NCI-H128 (cell line): ENCODE results near the gene CTU2.

ENCODE experiments used
- DNase-seq: peaks from one replicate; lab custom pipeline; 2025; ENCODE audit not compliant: unreplicated experiment; lab: John Stamatoyannopoulos, UW

The CTU2 gene

DNA sequence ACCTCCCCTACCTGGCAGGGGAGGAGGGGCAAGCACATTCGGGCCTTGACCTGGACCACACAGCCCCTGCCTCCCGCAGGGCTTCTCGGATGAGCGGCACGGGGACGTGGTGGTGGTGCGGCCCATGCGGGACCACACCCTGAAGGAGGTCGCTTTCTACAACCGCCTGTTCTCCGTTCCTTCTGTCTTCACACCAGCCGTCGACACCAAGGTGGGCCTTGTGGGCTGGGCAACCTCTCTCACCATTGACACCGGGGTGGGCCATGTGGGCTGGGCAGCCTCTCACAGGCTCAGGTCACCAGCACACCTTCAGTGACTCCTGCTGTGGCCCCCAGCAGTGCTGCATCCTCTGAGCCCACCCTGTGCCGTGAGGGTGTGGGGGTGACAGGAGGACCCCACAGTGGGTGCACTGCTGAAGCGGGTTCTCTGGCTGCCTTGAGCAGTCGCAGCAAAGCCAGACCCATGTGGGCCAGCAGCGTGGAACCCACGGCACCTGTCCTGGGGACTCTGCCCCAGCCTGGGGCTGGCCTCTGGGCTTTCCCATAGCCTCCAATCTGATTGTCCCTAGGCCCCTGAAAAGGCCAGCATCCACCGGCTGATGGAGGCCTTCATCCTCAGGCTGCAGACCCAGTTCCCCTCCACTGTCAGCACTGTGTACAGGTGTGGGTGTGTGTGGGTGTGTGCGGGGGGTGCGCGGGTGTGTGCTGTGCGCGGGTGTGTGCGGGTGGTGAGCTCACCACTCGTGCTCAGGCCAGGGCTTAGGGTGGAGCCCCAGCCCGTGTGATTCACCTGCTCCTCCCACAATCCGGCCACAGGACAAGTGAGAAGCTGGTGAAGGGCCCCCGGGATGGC is 7.5 kb downstream of the CTU2 start:
- no peak for DNase-seq

DNA sequence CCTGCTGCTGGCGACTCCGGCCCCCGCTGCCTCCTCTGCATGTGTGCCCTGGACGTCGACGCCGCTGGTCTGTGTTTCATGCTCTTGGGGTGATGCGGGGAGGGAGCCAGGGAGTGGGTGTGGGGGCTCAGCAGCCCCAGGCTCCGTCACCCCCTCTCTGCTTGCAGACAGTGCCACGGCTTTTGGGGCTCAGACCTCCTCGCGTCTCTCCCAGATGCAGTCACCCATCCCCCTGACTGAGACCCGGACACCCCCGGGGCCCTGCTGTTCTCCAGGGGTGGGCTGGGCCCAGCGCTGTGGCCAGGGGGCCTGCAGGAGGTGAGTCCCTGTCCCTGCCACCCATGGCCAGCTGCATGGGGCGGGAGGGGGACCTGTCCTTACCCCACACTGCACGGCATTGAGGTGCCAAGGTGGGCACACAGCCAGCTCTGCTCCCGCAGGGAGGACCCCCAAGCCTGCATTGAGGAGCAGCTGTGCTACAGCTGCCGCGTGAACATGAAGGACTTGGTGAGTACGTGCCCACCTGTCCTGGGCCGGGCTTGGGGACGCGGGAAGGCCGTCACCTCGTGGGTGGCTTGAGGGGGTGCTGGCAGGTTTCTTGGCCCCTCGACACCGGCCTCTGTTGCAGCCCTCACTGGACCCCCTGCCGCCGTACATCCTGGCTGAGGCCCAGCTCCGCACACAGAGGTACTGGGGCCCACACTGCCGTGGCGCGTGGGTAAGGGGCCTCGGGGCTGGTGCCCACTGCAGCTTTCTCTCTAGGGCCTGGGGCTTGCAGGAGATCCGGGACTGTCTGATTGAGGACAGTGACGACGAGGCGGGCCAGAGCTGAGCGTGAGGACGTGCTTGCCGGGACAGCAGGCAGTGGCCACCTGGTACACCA is 8.4 kb downstream of the CTU2 start:
- DNase-seq: no peak

DNA sequence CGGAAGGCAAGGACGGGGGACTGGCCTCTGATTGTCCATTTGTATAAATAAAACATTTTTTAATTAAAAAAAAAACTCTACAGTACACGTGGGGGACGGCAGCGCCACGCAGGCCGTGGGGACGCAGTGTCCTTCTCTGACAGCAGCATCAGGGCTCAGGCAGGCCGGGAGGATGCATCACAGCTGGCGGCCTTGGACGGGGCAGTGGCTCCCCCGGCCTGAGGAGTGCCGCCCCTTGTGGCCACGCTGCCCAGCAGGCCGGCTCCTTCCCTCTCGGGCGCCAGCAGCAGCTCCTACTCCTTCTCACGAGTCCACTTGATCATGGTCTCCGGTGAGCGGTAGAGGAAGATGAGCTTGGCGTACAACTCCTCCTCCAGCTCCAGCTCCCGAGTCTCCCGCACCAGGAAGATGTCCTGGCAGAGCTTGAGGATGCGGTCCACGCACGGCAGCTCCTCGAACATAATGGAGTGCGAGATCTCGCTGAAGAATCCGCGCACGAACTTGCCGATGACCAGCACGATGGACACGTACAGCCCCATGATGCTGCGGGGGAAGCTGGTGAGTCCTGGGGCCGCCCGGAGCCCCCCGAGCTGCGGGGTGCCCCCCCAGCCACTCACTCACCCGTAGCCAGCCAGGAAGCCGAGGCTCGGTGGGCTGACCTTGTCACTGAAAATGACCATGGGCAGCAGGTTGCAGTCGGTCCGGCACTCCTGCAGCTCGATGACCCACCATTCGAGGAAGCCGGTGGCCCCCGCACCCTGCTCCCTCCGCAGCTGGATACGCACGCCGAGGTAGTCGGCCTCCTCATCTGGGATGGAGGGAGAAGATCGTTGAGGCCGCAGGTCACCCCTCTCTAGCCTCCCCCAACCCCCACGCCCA is 9.2 kb downstream of the CTU2 start:
- DNase-seq: no peak

DNA sequence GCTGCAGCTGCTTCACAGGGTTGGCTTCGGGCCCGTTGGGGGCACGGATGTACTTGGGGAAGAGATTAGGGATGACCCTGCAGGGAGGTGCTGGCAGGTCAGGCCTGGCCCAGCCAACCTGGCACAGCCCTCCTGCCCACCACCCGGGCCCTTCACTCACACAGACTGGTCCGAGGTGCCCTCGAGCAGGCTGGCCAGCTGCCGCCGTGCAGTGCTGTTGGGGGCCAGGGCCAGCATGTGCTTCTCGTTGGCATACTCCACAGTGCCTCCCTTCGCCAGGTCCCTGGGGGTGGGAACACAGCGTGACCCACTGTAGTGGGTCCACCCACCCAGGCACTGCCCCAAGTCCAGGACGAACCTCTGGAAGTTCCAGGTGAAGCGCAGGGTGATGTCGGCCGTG is 9.9 kb downstream of the CTU2 start:
- no peak for DNase-seq

DNA sequence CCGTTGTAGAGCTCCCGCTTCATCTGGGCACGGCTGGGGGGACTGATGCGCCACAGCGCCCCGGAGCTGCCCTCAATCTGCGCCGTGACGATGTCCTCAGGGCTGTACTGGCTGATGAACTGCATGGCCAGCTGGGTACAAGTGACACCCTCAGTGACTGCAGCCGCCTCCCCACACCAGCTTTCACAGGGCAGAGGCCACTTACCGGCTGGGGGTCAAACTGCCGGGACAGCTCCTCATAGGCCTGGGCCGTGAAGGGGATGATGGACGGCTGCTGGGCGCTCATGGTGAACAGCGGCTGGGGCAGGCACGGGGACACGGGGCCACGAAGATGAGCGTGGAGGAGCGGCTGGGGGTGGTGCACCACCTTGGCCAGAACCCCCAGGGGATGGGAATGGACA is 10.3 kb downstream of the CTU2 start:
- no peak for DNase-seq

DNA sequence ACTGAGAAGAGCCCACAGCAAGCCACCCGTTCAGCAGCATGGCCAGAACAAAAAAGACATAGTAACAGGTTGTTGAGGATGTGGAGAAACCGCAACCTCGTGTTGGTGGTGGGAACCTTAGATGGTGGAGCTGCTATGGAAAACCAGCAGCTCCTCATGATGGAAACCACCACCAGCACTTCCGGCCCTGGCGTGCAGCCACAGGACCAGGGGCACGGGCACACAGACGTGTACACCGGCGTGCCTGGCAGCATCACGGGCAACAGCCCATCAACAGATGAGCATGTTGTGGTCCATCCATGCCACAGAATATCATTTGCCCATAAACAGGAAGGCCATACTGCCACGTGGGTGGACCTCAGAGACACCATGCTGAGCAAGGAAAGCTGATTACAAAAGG is 11.9 kb downstream of the CTU2 start:
- no peak for DNase-seq

DNA sequence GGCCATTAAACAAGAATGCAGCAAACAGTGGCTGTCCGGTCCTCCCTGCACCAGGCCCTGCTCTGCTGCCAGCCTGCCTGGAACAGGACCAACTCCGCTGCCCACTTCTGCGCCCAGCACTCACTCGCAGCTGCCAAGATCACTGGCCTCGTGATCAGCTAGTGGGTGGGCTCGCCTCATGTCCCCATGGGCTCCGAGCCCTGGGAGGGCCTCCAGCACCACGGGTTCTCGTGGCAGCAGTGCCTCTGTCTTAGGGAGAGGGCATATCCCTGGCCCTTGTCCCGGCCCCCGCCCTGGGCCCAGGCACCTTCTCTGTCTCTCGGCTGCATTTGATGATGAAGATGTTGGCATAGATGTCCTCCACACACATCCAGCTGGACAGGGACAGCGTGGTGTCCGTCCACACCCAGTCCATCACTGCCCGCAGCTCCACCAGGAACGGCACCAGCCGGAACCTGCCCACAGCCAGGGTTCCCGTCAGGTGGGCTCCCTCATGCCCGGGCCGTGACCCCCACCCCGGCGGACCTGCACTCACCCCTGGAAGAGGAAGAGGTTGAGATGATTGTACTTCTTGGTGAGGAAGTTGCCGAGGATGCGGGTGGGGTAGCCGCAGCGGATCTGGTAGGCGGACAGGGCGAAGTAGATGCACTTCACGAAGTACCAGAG is 13.1 kb downstream of the CTU2 start:
- DNase-seq: no peak

DNA sequence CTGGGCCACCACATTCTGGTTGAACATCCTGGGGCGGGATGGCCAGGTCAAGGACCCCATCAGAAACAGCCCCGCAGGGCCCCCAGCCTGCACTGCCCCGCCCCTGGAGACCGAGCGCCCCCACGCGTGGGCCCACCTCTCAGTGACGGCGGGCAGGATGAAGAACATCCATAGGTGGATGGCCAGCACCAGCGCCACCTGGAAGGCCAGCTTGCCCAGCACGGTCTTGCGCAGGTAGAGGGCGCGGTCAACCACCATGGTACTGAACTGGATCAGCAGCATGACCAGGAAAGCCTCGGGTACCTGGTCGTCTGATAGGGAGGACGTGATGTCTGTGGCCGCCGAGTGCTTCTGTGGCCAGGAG is 13.6 kb downstream of the CTU2 start:
- no peak for DNase-seq

DNA sequence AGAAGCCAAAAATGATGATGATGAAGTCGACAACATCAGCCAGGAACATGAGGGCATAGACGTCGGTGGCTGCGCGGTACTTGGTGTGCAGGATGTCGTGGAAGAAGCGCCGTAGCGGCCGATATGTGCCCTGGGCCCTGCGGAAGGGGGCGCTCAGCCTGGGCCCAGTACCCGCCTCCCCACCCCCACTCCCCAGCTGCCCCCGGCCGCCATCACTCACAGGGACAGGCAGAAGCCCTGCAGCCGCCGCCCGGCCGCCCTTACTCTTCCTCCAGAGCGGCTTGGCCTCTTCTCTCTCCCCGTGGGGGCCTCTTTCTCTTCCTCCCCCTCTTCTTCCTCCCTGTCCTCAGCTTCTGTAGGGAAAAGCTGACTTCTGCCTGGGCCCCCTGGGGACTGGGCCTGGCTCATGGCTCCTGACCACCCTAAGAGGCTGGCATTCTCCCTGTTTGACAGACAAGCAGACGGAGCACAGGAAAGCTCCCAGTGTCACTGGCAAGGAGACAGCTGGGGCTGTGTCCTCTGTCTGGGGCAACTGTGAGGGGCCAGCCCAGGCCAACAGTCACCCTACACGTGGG is 14.2 kb downstream of the CTU2 start:
- DNase-seq: no peak

DNA sequence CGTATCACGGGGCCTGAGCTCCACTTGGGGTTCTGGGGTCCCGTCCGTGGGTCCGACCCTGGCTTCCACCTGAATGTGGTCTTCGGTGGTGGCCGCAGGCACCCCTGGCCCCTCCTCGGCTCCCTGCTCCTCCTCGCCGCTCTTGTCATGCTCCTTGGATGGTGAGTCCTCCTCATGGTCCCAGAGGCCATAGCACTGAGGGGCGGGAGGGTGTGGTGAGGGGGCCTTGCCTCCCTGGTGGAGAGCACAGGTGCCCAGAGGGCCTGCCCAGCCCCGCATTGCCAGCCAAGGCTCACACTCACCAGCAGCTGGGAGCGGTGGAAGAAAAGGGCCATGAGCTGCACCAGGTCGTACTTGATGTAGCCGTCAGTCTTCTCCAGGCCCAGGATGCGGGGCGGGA is 14.9 kb downstream of the CTU2 start:
- DNase-seq: no peak

DNA sequence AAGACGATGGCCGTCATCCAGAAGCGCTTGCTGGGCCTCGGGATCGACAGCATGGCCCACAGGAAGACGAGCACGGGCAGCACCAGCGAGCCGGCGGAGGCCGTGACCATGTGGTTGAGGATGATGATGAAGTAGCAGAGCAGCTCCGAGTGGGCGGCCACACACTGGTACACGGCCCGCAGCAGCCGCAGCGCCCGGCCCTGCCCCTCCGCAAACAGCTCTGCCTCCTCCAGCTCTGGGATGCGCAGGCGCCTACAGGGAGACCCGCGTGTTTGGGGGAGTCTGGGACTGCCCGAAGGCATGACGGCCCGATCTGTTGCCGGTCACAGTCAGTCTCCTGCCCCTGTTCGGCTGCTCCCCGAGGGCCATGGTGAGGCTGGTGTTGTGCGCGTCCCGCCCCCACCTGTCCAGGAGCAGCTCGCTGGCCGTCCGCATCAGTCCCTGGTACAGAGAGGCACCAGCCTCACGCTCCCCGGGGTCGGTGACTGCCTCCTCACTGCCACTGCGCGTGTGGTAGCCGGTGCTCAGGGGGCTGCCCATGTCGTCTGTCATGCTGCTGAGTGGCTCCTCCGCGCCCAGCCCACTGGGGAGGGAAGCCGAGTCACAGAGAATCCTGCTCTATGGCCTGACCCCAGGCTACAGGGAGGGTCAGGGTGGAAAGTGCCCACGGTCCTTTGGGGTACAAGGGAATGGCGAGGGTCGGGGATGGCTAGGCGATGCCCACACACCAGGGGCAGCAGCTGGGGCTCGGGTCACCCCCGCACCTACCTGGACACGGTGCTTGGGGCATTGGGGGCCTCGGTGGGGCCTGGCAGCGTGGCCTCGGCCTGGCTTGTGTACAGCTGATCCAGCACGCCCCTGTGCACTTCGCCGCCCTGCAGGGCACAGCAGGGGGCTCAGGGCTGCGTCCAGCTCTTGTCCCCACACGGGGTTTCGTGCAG is 15.8 kb downstream of the CTU2 start:
- DNase-seq: no peak

DNA sequence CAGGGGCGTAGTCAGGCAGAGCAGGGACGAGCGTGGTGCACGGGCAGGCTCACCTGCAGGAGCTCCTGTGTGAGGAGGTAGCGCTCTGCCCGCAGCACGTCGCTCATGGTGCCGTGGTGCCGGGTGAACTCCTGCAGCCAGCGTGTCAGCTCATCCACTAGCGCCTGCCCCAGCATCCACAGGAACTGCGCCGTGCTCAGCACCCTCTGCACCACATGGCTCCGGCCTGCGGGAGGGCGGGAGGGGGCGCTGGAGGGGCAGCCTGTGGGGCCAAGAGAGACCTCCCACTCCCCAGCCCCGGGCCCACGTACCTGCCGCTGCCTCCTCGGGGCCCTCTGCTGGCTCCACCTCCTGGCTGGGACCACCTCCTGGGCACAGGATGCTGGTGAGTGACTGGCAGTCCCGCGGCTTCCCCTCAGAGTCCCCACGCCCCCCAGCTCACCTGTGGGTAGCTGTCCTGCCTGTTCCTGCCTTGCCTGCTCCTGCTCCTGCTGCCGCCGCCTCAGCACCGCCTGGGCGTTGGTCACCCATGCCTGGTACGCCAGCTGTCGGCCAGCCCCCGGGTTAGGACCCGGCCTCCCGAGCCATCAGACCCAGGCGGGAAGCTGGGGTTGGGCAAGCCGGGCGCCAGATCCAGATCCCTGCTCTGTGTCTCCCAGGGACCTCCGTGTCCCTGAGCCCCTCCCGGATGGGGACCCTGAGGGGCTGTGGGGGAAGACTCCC is 16.6 kb downstream of the CTU2 start:
- DNase-seq: no peak

DNA sequence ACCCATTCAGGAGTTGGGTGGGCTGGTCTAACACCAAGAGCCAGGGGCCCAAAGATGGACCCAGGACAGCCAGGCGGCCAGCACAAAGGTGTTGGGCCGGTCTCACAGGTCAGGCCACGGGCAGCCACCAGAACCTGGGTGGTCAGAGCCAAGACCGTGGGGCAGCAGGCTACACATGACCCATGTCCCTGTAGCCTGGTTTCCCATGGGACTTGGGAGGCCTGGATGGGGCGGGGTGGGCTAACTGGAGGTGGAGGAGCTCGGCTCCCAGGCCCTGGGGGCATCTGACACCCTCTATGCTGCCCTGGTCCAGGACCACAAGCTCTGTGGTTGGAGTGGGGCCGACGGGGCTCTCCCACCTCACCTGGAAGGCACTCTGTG is 17.2 kb downstream of the CTU2 start:
- no peak for DNase-seq

DNA sequence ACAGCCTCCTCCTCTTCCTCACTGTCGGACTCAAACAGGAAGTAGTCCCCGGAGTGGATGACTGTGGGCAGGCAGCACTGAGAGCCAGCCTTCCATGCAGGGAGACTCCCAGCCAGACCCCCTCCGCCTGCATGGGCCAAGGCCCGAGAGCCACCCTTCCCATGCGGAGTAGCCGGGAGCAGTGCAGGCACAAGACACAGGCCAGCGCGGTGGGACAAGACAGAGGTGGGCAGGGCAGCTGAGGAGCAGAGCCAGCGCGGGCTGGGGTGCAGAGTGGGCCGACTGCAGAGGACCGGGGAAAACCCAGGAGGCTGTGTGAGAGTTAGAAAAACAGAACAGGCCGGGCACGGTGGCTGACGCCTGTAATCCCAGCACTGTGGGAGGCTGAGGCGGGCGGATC is 17.6 kb downstream of the CTU2 start:
- DNase-seq: no peak

DNA sequence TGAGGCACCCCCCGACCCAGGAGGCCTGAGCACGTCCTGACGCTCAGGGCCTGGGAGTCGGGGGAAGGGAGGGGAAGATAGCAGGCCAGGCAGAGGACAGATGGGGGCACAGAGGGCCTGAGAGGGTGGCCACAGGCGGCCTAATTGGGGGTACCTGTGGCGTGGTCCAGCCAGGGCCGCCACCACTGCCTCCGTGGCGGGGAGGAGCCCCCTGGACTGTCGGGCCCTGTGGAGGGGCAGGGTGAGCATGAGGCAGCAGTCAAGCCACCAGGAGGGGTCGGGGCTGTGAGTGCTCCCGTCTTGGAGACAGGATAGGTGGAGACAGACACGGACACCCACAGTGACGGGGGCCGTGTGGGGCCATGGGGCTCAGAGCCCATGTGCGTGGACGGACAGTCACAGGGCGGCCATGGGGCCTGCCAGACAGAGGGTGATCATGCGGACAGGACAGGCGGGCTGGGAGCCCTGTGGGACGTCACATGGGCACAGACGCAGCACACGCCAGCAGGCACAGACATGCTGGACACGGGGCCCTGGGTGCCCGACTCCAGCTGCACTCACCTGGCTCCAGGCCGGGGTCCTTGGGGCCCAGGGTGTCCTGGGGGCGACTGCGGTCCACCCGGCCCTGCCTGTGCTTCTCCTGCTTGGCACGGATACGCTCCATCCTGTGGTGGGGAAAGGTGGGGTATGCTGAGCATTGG is 18.7 kb downstream of the CTU2 start:
- DNase-seq: no peak

DNA sequence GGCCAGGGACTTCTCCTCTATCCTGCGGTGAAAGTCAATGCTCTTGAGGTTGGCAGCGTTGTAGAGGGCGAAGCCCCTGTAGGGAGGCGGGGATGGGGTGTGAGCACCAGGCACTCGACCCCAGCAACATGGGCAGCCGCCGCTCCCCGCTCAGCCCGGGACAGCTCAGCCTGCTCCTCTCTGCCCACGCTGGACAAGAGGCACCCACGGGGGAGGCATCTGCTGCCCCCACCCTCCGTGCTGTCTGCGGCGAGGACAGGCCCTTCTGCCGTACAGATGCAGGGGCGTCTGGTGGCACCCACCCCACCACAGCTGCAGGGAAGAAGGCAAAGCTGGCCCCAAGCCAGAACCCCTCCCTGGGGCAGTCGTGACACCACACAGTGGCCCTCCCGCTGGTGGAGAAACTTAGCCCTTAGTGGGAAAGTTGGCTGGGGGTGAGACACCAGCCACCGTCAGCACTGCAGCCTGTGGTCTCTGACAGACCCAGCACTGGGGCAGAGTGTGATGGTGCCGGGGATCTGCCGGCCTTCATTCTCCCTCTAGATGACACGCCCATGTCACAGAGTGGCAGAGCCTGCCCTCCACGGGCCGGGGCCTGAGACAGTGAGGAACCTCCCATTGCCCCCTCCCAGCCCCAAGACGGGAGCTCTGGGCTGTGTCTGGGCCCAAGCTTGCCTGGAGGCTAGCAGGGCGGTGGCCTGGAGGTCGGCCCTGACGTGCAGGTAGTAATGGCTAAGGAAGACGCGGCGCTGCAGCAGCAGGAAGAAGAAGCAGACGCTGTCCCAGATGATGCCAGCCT is 19.5 kb downstream of the CTU2 start:
- no peak for DNase-seq

DNA sequence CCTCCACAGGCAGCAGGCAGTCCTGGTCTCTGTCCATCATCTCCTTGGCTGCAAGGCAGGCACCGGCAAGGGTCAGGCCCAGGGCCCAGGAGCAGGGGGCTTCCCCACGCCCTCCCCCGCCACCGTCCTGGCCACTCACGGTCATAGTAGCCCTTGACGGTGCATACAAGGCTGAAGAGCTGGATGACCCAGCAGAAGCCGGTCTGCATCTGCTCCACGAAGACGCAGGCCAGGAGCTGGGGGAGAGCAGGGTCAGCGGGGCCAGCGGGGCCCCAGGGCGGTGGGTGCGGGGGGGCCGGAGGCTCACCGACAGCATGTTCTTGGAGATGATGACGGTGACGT is 20.1 kb downstream of the CTU2 start:
- DNase-seq: no peak

DNA sequence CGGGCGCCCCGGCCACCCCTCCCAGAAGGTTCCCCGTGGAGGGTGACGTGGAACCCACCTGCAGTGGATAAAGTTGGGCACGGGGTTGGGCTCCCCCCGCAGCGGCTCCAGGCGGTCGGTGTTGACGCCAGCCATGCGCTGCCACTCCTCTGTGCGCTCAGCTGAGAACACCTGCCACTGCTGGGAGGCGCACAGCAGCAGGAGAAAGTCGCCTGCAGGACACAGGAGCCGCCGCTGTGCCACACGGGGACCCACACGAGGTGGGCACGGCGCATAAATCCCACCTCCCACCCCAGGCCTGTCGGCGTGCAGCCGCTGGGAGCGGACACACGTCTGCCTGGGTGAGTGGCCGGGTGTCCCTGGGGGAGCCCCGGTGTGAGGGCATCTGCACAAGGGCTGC is 20.7 kb downstream of the CTU2 start:
- no peak for DNase-seq
